K562 (cell line): ENCODE data around the gene COMMD9. TPM values are rescaled to one million over a fixed set of nuclear protein-coding genes. Genes with fewer than 3 reads are reported as not detected.

Source experiments
- BHLHE40 ChIP-seq: IDR thresholded peaks from 2 replicates; pipeline ENCODE4 v1.6.1; 2011; ENCODE audit warnings: low read length, improper control_type of control experiment
- EGR1 ChIP-seq: fragments of 450-650 bp; conservative IDR thresholded peaks from 2 replicates; pipeline ENCODE4 v1.6.1; 2017; ENCODE audit warnings: mild to moderate bottlenecking
- EP400 ChIP-seq: fragments of 450-650 bp; IDR thresholded peaks from 2 replicates; pipeline ENCODE4 v1.6.1; 2017; ENCODE audit warnings: antibody characterized with exemption, mild to moderate bottlenecking, moderate library complexity
- FOS ChIP-seq: IDR thresholded peaks from 3 replicates; pipeline ENCODE4 v1.6.1; 2011; ENCODE audit not compliant: insufficient read length; ENCODE audit errors: extremely low read depth
- GTF2E2 ChIP-seq: fragments of 200-800 bp; sonication (Bioruptor generic); IDR thresholded peaks from 2 replicates; pipeline ENCODE4 v1.6.1; 2016; ENCODE audit warnings: missing genetic modification characterization, missing compliant biosample characterization
- GTF2F1 ChIP-seq: IDR thresholded peaks from 2 replicates; pipeline ENCODE4 v1.6.1; 2011; ENCODE audit warnings: low read depth, low read length, improper control_type of control experiment
- MEIS2 ChIP-seq: fragments of 450-650 bp; IDR thresholded peaks from 2 replicates; pipeline ENCODE4 v1.6.1; 2014; ENCODE audit warnings: mild to moderate bottlenecking; ENCODE audit not compliant: partially characterized antibody
- NEUROD1 ChIP-seq: fragments of 150-350 bp; IDR thresholded peaks from 2 replicates; pipeline ENCODE4 v1.6.1; 2014; ENCODE audit warnings: borderline replicate concordance, low read length, low read depth; ENCODE audit not compliant: partially characterized antibody
- NR2C2 ChIP-seq, 2 experiments: fragments of 200-800 bp in 1 of 2; sonication (Bioruptor generic) in 1 of 2; sonication (generic) in 1 of 2; formaldehyde crosslinking in 1 of 2; IDR thresholded peaks; 2 replicates each; pipeline versions ENCODE4 v1.6.1 to v1.8.0; 2016 to 2022; ENCODE audit warnings: mild to moderate bottlenecking in 1 of 2, missing compliant biosample characterization in 1 of 2, missing genetic modification characterization in 1 of 2, missing genetic modification reagents in 1 of 2
- POLR2G ChIP-seq: fragments of 200-400 bp; formaldehyde crosslinking; IDR thresholded peaks from 2 replicates; pipeline ENCODE4 v1.6.1; 2017; ENCODE audit warnings: low read depth, mild to moderate bottlenecking, antibody characterized with exemption, low read length, moderate library complexity
- RREB1 ChIP-seq: fragments of 250-450 bp; sonication (Bioruptor Pico); IDR thresholded peaks from 2 replicates; pipeline ENCODE4 v1.4.0; 2020
- SMAD1 ChIP-seq: fragments of 150-350 bp; IDR thresholded peaks from 2 replicates; pipeline ENCODE4 v1.6.1; 2014; ENCODE audit warnings: low read length, low read depth; ENCODE audit not compliant: partially characterized antibody
- SMARCE1 ChIP-seq: fragments of 450-650 bp; IDR thresholded peaks from 2 replicates; pipeline ENCODE4 v1.7.1; 2016; ENCODE audit warnings: mild to moderate bottlenecking
- TCF15 ChIP-seq: fragments of 250-450 bp; sonication (Bioruptor Pico); IDR thresholded peaks from 2 replicates; pipeline ENCODE4 v1.8.0; 2022; ENCODE audit warnings: moderate library complexity, mild to moderate bottlenecking, inconsistent platforms
- ZNF263 ChIP-seq: sonication (generic); formaldehyde crosslinking; IDR thresholded peaks from 2 replicates; pipeline ENCODE4 v1.8.0; 2022; ENCODE audit warnings: mild to moderate bottlenecking, missing genetic modification reagents, borderline replicate concordance
- ZNF644 ChIP-seq: fragments of 200-800 bp; sonication (Bioruptor generic); IDR thresholded peaks from 2 replicates; pipeline ENCODE4 v1.6.1; 2016; ENCODE audit warnings: low read depth, missing genetic modification characterization, missing compliant biosample characterization
- ZNF76 ChIP-seq: fragments of 250-450 bp; sonication (Bioruptor Pico); IDR thresholded peaks from 2 replicates; pipeline ENCODE4 v1.4.0; 2020; ENCODE audit warnings: mild to moderate bottlenecking, moderate library complexity, borderline replicate concordance
- polyA plus RNA-seq, 8 experiments: library from polyadenylated mRNA; depleted of rRNA in 4 of 8; stranded (reverse) in 5 of 8; unstranded in 3 of 8; fragments of >200 nt; fragmentation: Nextera tagmentation in 2 of 8; fragmentation: Illumina TruSeq in 1 of 8; extraction: Ambion mirVana in 2 of 8; extraction: Trizol in 1 of 8; gene quantifications; 2 replicates each; pipeline versions ENCODE4 v1.2.1 to v1.2.3, GENCODE V29; 2011 to 2014; ENCODE audit warnings: inconsistent platforms in 1 of 8, missing spikeins in 1 of 8
- total RNA-seq, 7 experiments: library from RNA; depleted of rRNA in 6 of 7; stranded (reverse); fragments of >200 nt in 6 of 7; fragmentation: Illumina TruSeq in 2 of 7; extraction: Trizol in 2 of 7; gene quantifications; 2 replicates each; pipeline versions ENCODE4 v1.2.1 to v1.2.3, GENCODE V29; 2011 to 2021; ENCODE audit warnings: low replicate concordance in 1 of 7

COMMD9 gene
- total and polyA plus RNA-seq, 9 of the 15 experiments (the other 6 are each of a cell fraction or from before 2014, with no cell fraction given): 27.3 to 121 (median 48.0) TPM

GRCh38 chr11:36289226-36289852 lies at the start of gene COMMD9 (continued):
- TF ChIP-seq ZNF263: no peak
- TF ChIP-seq EGR1: no peak; the same call in 1 of the 2 replicates
- peak; percentile 78 for TF ChIP-seq BHLHE40
- TF ChIP-seq GTF2E2 (tag): no peak
- TF ChIP-seq TCF15: no peak
- peak; percentile 62 for TF ChIP-seq NEUROD1
- TF ChIP-seq EP400: peak; percentile 69; the same call in 1 of the 2 replicates
- TF ChIP-seq RREB1: no peak
- no peak for TF ChIP-seq ZNF644 (tag)
- TF ChIP-seq SMAD1: peak; percentile 46
- TF ChIP-seq GTF2F1: no peak
- peak; percentile 76 for TF ChIP-seq NR2C2 (CRISPR knock-in tag; IDR thresholded peaks at IDR 0.05)
- peak; percentile 81 for TF ChIP-seq NR2C2 (tag; IDR thresholded peaks at IDR 0.05)
- peak; percentile 89 for TF ChIP-seq FOS
- TF ChIP-seq SMARCE1: peak; percentile 31; the same call in 1 of the 2 replicates
- no peak for TF ChIP-seq ZNF76 (CRISPR knock-in tag)
- TF ChIP-seq POLR2G: peak; percentile 80
- peak; percentile 47 for TF ChIP-seq MEIS2
